ENCODE results near the gene MALRD1. TPM values are rescaled to one million over a fixed set of nuclear protein-coding genes. Genes with fewer than 3 reads are reported as not detected.

MALRD1 gene
- total and polyA plus RNA-seq, 2 of the 8 experiments (the other 6 are each of a cell fraction or from before 2014, with no cell fraction given), result 0.32 to 0.35 TPM

DNA sequence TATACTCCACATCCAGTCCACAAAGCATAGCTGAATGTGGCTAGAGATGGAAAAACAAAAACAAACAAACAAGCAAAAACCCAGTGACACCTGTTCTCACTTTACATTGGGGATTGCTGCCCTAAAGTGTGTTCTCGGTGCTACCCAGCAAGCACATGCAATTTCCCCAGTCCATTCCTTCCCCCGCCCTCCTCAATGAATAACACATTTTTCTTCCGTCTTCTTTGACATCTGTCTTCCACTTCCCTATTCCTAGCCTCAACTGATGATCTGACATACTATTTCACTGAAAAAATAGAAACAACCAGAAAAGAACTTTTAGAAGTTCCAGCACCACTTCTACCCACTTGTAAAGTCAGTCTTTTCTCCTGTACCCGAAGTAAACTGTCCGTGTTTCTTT lies 147.1 kb downstream of the MALRD1 start (continued):
- TF ChIP-seq, protein P1, sequence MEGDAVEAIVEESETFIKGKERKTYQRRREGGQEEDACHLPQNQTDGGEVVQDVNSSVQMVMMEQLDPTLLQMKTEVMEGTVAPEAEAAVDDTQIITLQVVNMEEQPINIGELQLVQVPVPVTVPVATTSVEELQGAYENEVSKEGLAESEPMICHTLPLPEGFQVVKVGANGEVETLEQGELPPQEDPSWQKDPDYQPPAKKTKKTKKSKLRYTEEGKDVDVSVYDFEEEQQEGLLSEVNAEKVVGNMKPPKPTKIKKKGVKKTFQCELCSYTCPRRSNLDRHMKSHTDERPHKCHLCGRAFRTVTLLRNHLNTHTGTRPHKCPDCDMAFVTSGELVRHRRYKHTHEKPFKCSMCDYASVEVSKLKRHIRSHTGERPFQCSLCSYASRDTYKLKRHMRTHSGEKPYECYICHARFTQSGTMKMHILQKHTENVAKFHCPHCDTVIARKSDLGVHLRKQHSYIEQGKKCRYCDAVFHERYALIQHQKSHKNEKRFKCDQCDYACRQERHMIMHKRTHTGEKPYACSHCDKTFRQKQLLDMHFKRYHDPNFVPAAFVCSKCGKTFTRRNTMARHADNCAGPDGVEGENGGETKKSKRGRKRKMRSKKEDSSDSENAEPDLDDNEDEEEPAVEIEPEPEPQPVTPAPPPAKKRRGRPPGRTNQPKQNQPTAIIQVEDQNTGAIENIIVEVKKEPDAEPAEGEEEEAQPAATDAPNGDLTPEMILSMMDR (IDR thresholded peaks at IDR 0.05; ENCODE audit: control extremely low read depth in 1 of 3, insufficient read depth in 1 of 3, low read depth in 1 of 3, low read length in 3 of 3), result no peak
- no peak for TF ChIP-seq KDM1A (IDR thresholded peaks at IDR 0.05; ENCODE audit: borderline replicate concordance, low read length)
